Measurements from ENCODE around the gene ADIPOQ.
"Not testable (repeated sequence)": the region's sequence is repeated elsewhere in the genome, so short reads cannot be mapped to it uniquely, and the experiment has no call there.

ADIPOQ gene

GRCh38 chr3:186842426-186843038 is at the start of gene ADIPOQ:
Gene ADIPOQ, plus strand, starts transcription at chr3:186842710. Its CDS starts 10,349 bp downstream, at chr3:186853059.
- intact Hi-C loops (cut with DNase I): no loop called here
- DNase-seq: no peak

- no peak for DNase-seq
- intact Hi-C loops (cut with DNase I): no loop called here
Observed at GRCh38 chr3:186798239-186798874, 44.2 kb upstream of the ADIPOQ start.

GRCh38 chr3:186800285-186800684 is 42.2 kb upstream of the ADIPOQ start:
- DNase-seq: no peak
- intact Hi-C loops (cut with DNase I): no loop called here

DNA sequence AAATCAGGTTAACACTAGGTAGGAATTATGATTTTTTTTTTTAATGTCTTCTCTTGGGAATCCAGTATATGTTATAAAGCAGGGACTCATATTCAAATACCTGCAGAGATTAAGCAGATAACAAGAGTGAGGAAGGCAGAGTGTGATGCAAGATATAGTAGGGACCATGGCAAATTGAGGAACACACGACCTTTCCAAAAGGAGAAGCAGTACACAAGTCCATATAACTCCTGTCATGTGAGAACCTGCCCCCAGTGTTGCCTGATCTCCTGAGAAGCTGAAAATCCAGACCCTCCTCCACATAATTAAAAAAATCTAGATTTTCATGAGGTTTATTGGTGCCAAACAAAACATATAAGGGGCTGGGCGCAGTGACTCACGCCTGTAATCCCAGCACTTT is 39.8 kb upstream of the ADIPOQ start:
- no peak for DNase-seq
- intact Hi-C loops (cut with DNase I): no loop called here

- DNase-seq; intact Hi-C loops (cut with DNase I): not testable (repeated sequence)
Observed at GRCh38 chr3:186803447-186803846, 39.1 kb upstream of the ADIPOQ start.

DNA sequence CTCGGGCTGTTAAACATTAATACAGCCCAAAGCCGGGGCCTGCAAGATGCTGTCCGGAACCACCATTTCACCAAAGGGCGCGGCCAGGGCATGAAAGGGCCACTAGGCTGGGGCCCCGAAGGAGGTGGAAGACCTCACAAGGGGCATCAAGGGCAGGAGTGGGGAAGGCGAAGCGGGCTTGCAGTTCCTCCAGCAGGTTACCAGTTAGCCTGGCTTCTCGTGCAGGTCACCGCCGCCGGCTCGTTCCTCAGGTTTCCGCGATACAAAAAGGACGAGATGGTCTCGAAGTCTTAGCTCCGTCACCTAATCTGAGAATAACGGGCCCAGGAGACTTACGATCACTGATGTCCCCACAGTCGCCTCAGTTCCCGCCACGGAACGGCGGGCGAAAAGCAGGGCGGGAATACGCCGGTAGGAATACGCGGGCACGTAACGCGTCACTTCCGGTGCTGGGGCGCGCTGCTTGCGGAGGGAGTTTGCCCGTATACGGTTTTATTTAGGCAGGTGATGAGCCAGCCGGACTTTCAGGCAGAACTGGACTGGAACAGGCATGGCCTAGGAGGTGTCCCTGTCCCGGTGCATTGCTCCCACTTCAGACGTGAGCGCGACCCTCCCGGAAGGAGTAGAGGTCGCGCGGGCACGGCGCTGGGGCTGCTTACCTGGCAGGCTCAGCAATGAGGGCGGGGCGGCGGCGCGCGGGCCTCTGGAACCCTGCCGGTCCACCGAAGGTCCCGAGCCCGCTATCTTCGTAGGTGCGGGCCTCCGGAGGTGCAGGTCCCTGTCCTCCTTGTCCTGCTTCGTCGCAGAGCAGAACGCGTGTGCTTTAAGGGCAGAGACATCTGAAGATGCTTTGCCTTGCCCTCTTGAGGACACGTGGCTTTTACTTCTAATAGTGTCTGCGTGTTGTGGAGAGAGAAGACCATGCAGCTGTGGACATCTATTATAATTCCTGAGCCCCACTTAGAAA is 36.1 kb upstream of the ADIPOQ start, which contains the start of gene RFC4:
Gene RFC4, minus strand, starts transcription at position 394 of the 967 bp plus-strand sequence. CDS start 1,769 bp downstream, outside the sequence.
- intact Hi-C loops (cut with DNase I): no loop called here
- peak; percentile 76 to 95 (median 90) for DNase-seq

- intact Hi-C loops (cut with DNase I): no loop called here
- DNase-seq: no peak
Observed at GRCh38 chr3:186807231-186807630, 35.3 kb upstream of the ADIPOQ start.

- intact Hi-C loops (cut with DNase I): no loop called here
Observed at GRCh38 chr3:186810336-186810996, 32.0 kb upstream of the ADIPOQ start.

GRCh38 chr3:186811313-186811712 is 31.2 kb upstream of the ADIPOQ start:
- DNase-seq; intact Hi-C loops (cut with DNase I): not testable (repeated sequence)

More at GRCh38 chr3:186810336-186810996, 32.0 kb upstream of the ADIPOQ start:
- no peak for DNase-seq

DNA sequence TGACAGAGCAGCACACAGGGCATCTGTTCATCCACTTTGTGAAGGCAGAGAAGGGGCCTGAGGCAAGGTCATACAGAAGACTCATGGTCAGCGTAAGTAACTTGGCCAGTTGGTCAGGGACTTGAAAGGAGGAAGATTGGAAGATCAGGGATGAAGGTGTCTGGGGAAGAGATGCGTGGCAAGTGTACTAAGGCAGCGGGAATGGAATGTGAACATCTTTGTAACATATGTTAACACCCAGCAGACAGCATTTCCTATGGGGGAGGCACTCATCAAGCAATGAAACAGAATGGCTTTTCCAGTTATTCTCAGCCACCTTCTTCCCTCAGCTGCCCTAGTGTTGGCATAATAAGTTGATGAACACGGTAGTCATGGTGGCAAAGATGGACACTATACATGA is 28.4 kb upstream of the ADIPOQ start:
- intact Hi-C loops (cut with DNase I): no loop called here

DNA sequence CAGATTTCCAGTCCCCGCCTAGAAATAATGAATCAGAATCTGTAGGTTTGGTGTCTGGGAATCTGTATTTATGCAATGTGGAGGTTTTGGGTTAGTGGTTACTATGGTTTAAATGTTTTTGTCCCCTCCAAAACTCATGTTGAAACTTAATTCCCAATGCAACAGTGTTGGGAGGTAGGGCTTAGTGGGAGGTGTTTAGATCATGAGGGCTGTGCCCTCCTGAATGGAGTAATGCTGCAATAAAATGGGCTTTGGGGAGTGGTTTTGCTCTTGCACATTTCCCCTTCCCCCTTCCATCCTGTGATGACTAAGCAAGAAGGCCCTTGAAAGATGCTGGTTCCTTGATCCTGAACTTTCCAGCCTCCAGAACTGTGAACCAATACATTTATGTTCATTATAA is 27.1 kb upstream of the ADIPOQ start:
- intact Hi-C loops (cut with DNase I): no loop called here
- DNase-seq: no peak

More for the DNA sequence above, 28.4 kb upstream of the ADIPOQ start:
- no peak for DNase-seq

GRCh38 chr3:186818516-186818915 is 24.0 kb upstream of the ADIPOQ start:
- no peak for DNase-seq
- intact Hi-C loops (cut with DNase I): no loop called here

GRCh38 chr3:186818956-186819355 is 23.6 kb upstream of the ADIPOQ start:
- intact Hi-C loops (cut with DNase I): no loop called here
- DNase-seq: no peak

- peak in 2 of 42 donors; percentile 17 to 26 for DNase-seq
- intact Hi-C loops (cut with DNase I): no loop called here
Observed at GRCh38 chr3:186821429-186822387, 20.8 kb upstream of the ADIPOQ start.

GRCh38 chr3:186822388-186822759 is 20.1 kb upstream of the ADIPOQ start:
- DNase-seq; intact Hi-C loops (cut with DNase I): not testable (repeated sequence)

- peak in 1 of 42 donors; percentile 5 for DNase-seq
- intact Hi-C loops (cut with DNase I): no loop called here
Observed at GRCh38 chr3:186823386-186823785, 19.1 kb upstream of the ADIPOQ start.

DNA sequence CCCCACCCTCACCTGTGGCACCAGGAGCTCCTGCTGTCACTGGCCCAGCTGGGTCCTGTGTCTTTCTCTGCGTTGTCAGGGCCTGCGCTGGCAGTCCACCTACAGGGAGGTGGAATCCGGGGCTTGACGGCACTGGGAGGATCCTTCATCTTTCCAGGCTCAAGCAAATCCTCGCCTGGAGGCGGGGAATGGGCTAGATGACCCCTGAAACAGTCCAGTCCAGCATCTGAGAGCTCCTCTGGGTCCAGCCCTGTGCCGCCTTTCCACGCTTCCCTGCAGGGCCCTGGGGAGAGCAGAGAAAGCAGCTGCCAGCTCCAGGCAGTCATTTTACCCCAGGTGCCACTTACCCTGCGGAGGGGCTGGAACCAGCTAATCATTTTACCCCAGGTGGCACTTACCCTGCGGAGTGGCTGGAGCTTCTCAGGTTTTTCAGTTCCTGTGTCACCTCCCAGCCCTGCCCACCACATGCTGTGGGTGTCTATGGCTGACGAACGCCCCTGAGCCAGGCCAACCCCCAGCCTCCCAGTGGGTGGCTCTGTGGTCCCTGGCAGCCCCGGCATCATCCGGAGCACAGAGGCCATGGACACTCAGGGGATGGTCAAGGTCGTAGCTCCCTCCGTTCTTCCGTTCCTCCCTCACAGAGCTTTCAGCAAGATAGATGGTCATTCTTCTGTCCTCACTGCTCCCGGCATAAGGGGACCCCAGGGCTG is 17.9 kb upstream of the ADIPOQ start:
- intact Hi-C loops (cut with DNase I): loop anchor here (5.0 kb wide), 1 partner anchor 207 kb away; no protein-coding TSS in a partner anchor
- DNase-seq: peak in 1 of 42 donors; percentile 38

All from head of caudate nucleus (tissue), 42 donors.